ENCODE measurements around the gene ROBO1. TPM values are rescaled to one million over a fixed set of nuclear protein-coding genes. Genes with fewer than 3 reads are reported as not detected.
"Not testable (repeated sequence)": the region's sequence is repeated elsewhere in the genome, so short reads cannot be mapped to it uniquely, and the experiment has no call there.

The ROBO1 gene
- total RNA-seq (2014; rRNA removed; shearing (Covaris generic)) = 50.9 and 51.2 TPM in 2 replicates
- 35.9 and 53.3 TPM in 2 replicates for polyA plus RNA-seq (2015; cell fraction: cytosol; rRNA removed)
- polyA plus RNA-seq (2015; cell fraction: nucleus; rRNA removed) = 26.2 and 30.9 TPM in 2 replicates

DNA sequence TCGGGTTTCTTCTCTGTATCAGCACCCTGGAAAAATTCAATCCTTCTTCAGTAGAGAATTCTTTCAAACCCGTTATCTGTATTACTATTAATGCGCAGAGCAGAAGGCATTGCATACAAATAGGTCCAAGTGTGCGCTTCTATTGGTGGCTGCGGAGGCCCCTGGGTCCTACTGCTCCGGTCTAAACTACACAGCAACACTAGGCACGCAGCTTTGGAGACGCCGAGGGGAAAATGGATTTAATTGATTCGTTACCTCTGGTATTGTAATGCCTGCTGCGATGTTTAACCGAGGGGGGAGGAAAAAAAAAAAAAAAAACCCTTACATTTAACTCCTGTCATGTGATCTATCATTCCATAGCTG lies at the start of gene ROBO1:
Gene ROBO1 (minus strand): TSS at position 94 of the 363 bp plus-strand sequence.
- DNase-seq (ENCODE audit: low read depth, low spot score) = no peak
- in situ Hi-C loops (cut with HindIII; ENCODE audit: low pct_unique_long_range_greater_than_20kb, low sequenced_read_pairs) = no loop called here

DNA sequence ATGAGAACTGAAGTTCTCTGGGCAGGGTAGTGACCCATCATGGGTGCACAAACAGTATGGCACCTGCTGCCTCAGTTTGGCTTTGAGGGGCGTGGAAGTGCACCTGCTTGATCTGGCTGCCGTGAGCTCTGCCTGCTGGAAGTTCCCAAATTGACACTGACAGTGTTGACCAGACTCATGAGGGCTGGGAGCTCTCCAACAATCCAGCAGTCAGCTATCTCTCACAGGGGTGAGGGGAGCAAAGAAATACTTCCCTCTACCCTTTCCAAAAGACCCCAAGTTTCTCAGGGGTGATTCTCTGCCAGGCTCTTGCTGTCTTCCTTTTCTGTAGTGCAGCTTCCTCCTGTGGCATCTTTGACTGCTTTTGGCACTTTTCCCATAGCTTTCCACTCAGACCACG lies 49.4 kb upstream of the ROBO1 start:
- in situ Hi-C loops (cut with HindIII; ENCODE audit: low pct_unique_long_range_greater_than_20kb, low sequenced_read_pairs) = no loop called here

DNA sequence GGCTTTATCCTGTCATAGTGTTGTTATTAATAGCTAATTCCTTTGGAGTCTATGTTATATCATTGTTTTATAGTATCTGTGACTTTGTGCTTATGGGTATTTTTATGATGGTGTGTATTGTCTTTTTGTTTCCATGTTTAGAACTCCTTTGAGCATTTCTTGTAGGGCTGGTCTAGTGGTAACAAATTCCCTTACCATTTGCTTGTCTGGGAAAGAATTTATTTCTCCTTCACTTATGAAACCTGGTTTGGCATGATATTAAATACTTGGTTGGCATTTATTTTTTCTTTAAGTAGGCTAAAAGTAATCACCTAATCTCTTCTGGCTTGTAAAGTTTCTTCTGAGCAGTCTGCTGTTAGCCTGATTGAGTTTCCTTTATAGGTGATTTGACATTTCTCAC lies 47.7 kb upstream of the ROBO1 start:
- in situ Hi-C loops (cut with HindIII; ENCODE audit: low pct_unique_long_range_greater_than_20kb, low sequenced_read_pairs) = no loop called here

More for the DNA sequence above, 49.4 kb upstream of the ROBO1 start:
- DNase-seq (ENCODE audit: low read depth, low spot score) = no peak

DNA sequence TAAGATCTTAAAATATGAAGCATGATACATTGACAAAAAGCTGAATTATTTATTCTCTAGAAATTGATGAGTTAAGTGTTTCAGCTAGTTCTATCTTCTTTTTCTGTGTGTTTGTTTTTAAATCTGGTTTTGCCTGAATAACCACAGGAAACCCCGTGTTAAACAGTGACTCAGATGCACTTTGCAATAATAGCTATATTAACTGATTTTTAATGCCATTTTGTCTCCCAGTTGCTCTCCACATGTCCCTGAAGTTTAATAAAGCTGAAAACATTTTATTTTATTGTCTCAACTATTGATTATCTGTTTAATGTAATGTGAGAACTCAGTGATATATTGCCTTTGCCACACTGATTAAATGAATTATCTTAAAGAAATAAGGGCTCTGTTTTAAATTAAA lies 42.8 kb upstream of the ROBO1 start:
- in situ Hi-C loops (cut with HindIII; ENCODE audit: low pct_unique_long_range_greater_than_20kb, low sequenced_read_pairs) = no loop called here
- no peak for DNase-seq (ENCODE audit: low read depth, low spot score)

More for the DNA sequence above, 47.7 kb upstream of the ROBO1 start:
- DNase-seq (ENCODE audit: low read depth, low spot score) = no peak

DNA sequence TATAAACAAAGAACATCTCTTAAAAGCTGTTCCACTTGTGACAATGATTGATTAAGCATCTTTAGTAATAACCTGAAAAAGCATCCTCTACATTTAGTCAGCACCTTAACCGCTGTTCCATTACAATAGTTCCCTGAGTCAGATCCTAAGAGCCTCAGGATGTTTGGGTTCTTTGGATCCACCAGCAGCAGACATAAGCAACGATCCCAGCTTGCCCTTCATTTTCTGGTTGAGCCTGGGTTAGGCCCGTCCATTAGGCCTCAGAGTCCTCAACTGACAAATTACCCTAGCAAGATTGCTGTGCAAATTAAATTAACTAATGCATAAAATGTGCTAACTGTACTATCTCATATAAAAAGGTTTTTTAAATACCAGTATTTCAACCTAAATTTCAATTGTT lies 42.3 kb upstream of the ROBO1 start:
- in situ Hi-C loops (cut with HindIII; ENCODE audit: low pct_unique_long_range_greater_than_20kb, low sequenced_read_pairs) = no loop called here
- no peak for DNase-seq (ENCODE audit: low read depth, low spot score)

DNA sequence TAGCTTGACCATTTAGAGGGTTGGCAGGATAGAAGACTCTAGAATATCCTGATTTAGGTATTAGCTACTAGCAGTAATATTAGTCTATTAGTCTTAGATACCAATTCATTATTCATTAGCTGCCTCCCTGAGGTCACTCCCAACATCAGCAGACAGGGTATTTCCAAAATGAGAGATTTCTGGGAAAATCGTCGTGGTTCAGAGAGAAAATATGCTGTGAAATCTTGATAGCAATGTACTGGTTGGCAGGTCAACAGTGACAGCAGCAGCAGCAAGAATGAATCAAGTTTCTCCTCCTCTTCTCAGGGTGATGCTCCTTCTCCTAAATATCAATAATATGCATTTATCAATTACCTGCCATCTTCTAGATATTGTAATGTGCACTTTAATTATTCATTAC lies 41.3 kb upstream of the ROBO1 start:
- in situ Hi-C loops (cut with HindIII; ENCODE audit: low pct_unique_long_range_greater_than_20kb, low sequenced_read_pairs) = no loop called here
- no peak for DNase-seq (ENCODE audit: low read depth, low spot score)

DNA sequence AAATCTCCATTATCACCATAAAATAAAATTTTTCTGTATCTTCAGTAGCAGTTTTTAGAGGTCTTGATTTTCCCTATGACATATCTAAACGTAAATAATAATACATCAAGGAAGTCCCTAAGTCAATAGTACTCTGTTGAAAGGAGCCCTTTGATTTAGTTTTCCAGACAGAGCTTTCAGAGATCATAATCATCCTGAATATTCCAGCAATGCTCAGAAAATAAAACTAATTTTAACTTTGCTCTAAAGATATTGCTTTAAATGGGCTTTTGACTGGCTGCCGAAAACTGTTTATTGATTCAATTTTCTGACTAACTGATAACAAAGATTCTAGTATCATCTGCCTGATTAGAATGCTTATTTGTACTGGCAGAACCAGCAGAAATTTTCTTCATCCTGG lies 40.7 kb upstream of the ROBO1 start:
- in situ Hi-C loops (cut with HindIII; ENCODE audit: low pct_unique_long_range_greater_than_20kb, low sequenced_read_pairs) = no loop called here
- no peak for DNase-seq (ENCODE audit: low read depth, low spot score)

DNA sequence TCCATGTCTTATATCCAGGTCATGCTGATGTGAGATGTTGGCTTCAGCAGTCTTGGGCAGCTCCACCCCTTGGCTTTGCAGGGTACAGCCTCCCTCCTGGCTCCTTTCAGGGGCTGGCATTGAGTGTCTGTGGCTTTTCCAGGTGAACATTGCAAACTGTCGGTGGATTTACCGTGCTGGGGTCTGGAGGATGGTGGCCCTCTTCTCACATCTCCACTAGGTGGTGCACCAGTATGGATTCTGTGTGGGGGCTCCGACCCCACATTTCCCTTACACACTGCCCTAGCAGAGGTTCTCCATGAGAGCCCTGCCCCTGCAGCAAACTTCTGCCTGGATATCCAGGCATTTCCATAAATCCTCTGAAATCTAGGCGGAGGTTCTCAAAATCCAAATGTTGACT lies 22.4 kb upstream of the ROBO1 start:
- in situ Hi-C loops (cut with HindIII; ENCODE audit: low pct_unique_long_range_greater_than_20kb, low sequenced_read_pairs); DNase-seq (ENCODE audit: low read depth, low spot score): not testable (repeated sequence)

DNA sequence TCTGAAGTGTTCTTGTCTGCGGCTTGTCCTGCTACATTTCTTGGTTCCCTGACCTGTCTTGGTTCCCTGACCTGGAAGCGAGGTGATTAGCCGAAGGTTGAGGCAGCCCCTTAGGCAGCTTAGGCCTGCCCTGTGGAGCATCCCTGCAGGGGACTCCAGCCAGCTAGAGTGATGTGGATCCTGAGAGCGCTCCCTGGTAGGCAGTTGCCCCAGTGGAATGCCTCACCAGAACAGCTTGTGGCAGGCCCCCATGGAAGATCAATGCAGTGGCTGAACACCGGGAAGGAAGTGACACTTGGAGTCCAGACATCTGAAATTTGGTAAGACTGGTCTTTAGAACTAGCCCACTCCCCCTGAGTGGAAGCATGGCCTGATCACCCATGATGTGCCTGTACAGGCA lies 5.5 kb upstream of the ROBO1 start:
- in situ Hi-C loops (cut with HindIII; ENCODE audit: low pct_unique_long_range_greater_than_20kb, low sequenced_read_pairs) = no loop called here
- DNase-seq (ENCODE audit: low read depth, low spot score) = no peak

DNA sequence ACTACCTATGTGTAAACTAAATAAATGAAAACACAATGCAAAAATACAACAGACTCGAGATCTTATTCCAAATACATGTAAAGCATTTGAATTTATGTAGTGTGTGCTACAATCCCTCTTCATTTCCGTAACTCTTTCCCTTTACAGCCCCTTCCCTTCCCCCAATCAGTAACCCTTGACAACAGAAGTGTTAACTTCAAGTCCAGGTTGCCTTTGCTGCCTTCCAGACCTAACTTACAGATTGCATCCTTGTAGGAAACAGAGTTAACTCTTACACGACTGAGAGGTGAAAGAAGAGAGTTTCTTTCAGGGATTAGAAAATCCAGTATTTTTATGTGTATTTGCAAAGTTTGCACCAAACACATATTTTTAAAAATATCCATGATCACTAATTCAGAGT lies 1.4 kb upstream of the ROBO1 start:
- DNase-seq (ENCODE audit: low read depth, low spot score) = no peak
- in situ Hi-C loops (cut with HindIII; ENCODE audit: low pct_unique_long_range_greater_than_20kb, low sequenced_read_pairs) = no loop called here

DNA sequence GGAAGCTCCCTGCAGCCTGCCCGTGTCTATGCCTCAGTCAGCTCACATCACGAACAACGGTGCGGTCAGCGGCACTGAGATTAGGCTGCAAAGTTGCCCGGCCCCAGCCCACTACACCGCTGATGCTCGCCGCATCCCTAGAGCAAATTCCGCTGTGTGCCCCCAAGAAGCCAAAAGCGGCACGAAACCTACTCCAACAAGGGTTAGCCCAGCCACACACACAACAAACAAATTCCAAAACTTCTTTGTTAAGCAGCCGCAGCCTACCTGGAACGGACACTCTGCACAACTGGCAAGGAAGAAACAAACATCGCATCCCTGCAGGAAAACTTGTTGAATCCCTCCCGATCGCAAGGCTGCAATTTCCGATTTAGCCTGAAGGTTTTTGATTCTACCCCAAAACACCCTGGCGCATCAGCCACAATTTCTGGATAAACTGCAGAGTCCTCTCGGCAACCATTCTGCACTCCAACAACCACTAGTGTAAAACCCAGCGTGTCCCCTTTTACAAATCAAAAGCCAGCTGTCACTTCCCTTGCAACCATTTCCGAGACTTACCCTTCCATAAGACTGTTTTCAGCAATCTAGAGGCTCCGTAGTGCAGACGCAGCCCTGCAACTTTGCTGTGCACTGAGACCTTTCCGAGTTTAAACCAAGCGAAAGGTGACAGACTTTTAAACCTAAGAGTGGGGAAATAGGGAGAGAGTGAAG lies 449 bp downstream of the ROBO1 start:
- in situ Hi-C loops (cut with HindIII; ENCODE audit: low pct_unique_long_range_greater_than_20kb, low sequenced_read_pairs) = no loop called here
- DNase-seq (ENCODE audit: low read depth, low spot score) = no peak

DNA sequence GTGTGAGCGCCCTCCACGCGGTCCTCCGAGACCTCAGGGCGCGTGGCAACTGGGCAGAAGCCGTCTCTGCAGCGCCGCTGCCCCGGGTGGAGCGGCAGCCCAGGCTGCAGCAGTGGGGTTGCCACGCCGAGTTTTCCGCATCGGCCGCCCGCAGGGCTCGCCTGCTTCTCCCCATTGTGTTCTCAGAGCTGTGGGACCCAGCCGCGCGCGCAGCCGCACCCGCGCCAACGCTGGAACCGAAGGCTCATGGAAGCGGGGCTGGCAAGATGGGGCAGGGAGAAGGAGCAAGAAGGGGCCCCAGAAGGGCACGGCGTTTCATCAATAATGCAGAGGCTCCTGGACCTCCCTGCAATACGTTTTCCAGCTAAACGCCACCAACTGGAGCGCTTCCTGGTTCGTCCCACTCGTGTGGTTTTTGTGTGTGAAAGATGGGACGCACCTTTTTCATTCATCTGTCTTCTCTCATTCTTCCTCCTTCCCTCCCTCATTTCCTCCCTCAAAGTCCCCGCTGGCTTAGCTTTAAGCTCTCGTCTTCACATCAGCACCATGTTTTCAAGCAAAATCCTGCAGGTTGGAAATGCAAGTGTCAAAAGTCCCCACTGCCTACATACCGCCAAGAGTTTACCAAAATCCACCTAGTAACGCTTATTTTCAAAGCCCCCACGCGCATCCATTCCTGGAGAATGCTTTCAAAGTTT lies 1.2 kb downstream of the ROBO1 start:
- no peak for DNase-seq (ENCODE audit: low read depth, low spot score)
- in situ Hi-C loops (cut with HindIII; ENCODE audit: low pct_unique_long_range_greater_than_20kb, low sequenced_read_pairs) = no loop called here

DNA sequence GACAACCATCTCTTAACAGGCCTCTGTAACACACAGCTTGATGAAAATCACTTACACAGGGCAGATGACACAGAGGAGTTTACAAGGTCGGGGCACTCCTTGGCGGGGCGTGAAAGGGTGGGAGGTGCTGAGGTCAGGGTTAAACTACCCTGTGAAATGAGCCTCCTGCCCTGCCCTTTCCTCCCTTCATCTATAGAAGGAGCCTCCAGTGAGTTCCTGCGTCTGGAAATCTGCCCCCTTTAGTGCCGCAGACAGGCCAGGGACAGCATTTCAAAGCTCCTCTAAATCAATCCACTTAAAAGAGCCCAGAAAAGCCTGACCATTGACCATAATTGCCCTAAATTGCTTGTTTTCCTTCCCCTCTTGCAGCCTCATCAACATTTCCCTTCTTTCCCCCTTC lies 1.9 kb downstream of the ROBO1 start:
- no peak for DNase-seq (ENCODE audit: low read depth, low spot score)
- in situ Hi-C loops (cut with HindIII; ENCODE audit: low pct_unique_long_range_greater_than_20kb, low sequenced_read_pairs) = no loop called here

DNA sequence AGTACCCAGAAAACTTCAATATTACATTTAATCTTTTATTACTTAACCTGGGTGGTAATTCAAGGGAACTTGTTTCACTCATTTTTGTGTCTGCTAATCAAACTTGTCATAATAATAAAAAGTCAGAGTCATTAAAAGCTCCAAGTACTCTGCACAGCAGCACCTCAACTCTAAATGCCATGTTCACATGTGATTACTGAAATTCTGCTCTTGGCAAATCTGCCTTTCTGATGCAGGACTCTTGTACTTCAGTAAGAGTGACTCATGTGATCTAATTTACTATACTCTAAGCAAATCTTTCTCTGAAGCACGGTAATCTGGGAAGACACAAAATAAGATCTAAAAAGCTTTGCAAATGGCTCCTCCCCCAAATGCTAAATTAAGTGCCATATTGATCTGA lies 6.4 kb downstream of the ROBO1 start:
- no peak for DNase-seq (ENCODE audit: low read depth, low spot score)
- in situ Hi-C loops (cut with HindIII; ENCODE audit: low pct_unique_long_range_greater_than_20kb, low sequenced_read_pairs) = no loop called here

DNA sequence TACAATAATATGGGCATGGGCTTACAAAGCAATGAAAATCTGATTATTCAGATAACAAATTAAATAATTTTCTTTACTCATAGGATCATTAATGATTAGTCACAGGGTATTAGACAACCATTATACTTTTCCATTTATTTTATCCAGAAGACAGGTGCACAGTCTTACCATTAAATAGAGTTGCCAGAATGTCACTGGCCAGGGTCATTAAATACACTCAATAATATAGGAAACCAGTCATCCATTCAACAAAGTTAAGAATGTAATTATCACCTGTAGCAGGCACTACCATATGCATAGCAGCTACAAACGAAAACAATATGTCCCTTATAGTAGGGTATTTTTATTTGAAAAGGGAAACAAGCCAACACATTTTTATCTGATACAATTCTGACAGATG lies 16.1 kb downstream of the ROBO1 start:
- DNase-seq (ENCODE audit: low read depth, low spot score) = no peak
- in situ Hi-C loops (cut with HindIII; ENCODE audit: low pct_unique_long_range_greater_than_20kb, low sequenced_read_pairs) = no loop called here

DNA sequence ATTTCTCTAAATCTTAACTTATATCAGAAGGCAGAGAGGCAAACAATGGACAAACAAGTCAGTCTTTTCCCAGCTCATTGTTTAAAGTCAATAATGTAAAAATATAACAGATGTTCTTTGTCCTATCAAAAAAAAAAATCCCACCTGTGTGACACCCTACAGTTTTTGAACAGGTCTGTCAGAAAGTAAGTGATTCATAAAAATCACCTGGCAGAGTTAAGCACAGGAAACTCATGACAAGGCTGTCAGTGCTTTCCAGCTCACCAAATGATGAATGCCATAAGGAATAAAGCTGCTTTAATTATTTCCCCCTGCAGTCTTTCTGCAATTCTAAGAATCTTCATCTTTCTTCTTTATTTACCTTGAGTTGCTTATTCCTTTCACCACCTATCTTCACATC lies 30.3 kb downstream of the ROBO1 start:
- DNase-seq (ENCODE audit: low read depth, low spot score) = no peak
- in situ Hi-C loops (cut with HindIII; ENCODE audit: low pct_unique_long_range_greater_than_20kb, low sequenced_read_pairs) = no loop called here

DNA sequence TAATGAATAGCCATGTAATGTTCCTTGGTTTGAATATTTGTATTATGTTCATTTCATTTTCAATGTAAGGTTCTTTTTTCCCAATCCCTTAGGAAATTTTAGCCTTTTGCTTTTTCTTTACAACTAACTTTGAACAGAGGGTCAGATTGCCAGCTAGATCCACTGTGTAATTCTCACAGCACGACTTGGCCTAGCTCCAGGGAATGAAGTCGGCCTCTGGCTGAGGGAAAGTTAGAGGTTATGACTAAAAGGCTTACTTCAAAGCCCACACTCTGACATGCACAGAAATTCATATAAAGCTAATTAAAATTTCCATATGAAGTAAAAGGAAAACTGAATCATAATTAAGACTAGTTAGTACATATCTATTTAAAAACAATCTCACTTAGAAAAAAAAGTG lies 38.7 kb downstream of the ROBO1 start:
- DNase-seq (ENCODE audit: low read depth, low spot score) = peak; percentile 4

DNA sequence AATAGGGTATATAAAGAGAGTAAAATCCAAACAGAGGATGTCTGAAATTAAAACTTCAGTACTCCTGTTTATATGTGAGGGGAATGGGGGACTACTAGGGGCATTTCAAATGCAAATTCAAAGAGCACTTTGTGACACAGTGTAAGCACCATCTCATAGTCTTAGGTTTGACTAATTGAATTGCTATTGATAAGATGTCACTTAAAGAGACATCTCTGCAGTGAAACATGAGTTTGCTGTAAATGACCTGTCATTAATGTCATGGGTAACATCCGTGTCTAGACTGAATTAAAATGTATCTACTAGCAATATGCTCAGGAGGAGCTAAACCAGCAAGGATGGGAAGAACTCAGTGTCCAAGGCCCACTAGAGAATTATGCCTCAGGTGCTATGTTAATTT lies 41.0 kb downstream of the ROBO1 start:
- in situ Hi-C loops (cut with HindIII; ENCODE audit: low pct_unique_long_range_greater_than_20kb, low sequenced_read_pairs) = no loop called here
- DNase-seq (ENCODE audit: low read depth, low spot score) = no peak

More for the DNA sequence above, 38.7 kb downstream of the ROBO1 start:
- in situ Hi-C loops (cut with HindIII; ENCODE audit: low pct_unique_long_range_greater_than_20kb, low sequenced_read_pairs) = no loop called here

DNA sequence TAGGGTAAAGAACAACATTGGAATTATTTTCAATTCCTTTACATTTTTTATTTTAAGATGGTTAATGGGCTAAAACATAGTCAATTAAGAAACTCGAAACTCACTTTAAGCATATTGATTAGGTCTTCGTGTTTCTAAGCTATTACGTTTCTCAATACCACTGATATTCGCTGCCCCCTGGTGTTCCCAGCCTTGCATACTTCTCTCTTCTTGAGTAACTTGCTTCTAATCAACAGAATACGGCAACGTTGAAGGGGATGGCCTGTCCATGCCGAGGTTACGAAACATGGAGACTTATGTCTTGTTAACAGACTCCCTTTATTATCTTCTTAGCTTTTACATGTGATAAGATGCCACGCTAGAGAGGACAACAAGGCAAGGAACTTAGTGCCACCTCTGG lies 43.6 kb downstream of the ROBO1 start:
- peak; percentile 32 for DNase-seq (ENCODE audit: low read depth, low spot score)
- in situ Hi-C loops (cut with HindIII; ENCODE audit: low pct_unique_long_range_greater_than_20kb, low sequenced_read_pairs) = no loop called here
